GM13976 (cell line): Measurements from ENCODE around the gene LRRC4B.

Source experiments
- DNase-seq: peaks from one replicate; pipeline ENCODE4 v3.0.0; 2012; ENCODE audit warnings: low spot score
- in situ Hi-C: fragments of 300-500 bp; cut with MboI; formaldehyde crosslinking; loops from one replicate; pipeline ENCODE4 v1.12.0; 2022; ENCODE audit warnings: low sequenced_read_pairs, mixed read lengths, inconsistent platforms; ENCODE audit not compliant: unreplicated experiment
- TF ChIP-seq, protein P1 (sequence below): IDR thresholded peaks from 2 replicates; pipeline ENCODE4 v1.5.1; 2012; ENCODE audit warnings: borderline replicate concordance, mild to moderate bottlenecking; ENCODE audit not compliant: insufficient read depth; ENCODE audit errors: extremely low read depth, missing control alignments, control extremely low read depth

LRRC4B gene

DNA sequence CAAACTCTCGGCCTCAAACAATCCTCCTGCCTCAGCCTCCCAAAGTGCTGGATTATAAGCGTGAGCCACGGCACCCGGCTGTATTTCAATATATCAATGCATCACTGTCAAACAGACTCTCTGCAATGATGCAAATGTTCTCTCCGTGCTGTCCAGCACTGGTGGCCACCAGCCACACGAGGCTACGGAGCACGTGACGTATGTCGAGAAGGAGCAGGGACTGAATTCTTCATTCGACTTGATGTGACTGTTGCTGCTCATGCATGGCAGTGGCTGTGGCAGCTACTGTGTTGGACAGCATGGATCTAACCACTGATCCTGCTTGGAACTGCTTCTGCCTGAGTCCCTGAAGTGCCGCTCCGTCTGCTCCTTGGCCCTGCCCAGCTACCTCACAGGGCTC is 9.8 kb downstream of the LRRC4B start:
- DNase-seq, result no peak
- TF ChIP-seq, protein P1, sequence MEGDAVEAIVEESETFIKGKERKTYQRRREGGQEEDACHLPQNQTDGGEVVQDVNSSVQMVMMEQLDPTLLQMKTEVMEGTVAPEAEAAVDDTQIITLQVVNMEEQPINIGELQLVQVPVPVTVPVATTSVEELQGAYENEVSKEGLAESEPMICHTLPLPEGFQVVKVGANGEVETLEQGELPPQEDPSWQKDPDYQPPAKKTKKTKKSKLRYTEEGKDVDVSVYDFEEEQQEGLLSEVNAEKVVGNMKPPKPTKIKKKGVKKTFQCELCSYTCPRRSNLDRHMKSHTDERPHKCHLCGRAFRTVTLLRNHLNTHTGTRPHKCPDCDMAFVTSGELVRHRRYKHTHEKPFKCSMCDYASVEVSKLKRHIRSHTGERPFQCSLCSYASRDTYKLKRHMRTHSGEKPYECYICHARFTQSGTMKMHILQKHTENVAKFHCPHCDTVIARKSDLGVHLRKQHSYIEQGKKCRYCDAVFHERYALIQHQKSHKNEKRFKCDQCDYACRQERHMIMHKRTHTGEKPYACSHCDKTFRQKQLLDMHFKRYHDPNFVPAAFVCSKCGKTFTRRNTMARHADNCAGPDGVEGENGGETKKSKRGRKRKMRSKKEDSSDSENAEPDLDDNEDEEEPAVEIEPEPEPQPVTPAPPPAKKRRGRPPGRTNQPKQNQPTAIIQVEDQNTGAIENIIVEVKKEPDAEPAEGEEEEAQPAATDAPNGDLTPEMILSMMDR, result no peak
- in situ Hi-C loops, result no loop called here

DNA sequence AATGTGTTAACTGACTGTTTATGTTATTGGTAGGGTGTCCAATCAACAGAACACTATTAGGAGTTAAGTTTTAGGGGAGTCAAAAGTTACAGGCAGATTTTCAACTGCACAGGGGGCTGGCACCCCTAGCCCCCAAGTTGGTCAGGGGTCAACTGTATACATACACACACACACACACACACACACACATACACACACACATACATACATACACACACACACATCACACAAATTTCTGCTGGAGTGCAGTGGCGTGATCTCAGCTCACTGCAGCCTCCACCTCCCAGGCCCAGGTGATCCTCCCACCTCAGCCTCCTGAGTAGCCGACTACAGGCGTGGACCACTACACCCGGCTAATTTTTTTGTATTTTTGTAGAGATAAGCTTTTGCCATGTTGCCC is 10.2 kb downstream of the LRRC4B start:
- DNase-seq, result no peak
- TF ChIP-seq, protein P1, result no peak
- in situ Hi-C loops, result no loop called here

DNA sequence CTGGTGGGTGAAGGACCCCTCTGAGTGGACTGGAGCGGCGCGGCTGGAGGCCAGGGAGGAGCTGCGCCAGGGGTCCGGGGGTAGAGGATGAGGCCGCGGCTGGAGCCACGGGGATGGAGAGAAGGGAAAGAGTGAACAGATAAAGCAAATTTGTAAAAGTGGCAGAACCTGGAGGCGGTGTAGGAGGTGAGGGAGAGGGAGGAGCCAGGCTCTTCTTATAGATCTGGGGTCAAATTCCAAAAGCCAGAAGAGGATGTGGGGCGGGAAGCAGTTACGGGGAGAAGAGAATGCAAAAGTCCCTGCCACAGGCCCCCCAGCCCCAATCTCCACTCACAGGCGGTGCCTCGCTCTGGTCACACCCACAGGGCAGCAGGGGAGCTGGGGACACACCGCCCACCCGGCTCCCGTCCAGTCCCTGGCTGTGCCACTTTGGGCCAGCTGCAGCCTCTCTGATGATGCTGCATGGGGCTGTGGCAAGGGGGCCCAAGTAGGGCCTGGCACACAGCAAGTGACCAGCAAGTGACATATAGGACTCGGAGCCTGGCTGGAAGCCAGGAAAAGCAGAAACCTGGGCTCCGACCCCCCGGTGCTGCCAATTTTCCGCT is 11.1 kb downstream of the LRRC4B start:
- no peak for DNase-seq
- in situ Hi-C loops, result no loop called here
- TF ChIP-seq, protein P1, result no peak

DNA sequence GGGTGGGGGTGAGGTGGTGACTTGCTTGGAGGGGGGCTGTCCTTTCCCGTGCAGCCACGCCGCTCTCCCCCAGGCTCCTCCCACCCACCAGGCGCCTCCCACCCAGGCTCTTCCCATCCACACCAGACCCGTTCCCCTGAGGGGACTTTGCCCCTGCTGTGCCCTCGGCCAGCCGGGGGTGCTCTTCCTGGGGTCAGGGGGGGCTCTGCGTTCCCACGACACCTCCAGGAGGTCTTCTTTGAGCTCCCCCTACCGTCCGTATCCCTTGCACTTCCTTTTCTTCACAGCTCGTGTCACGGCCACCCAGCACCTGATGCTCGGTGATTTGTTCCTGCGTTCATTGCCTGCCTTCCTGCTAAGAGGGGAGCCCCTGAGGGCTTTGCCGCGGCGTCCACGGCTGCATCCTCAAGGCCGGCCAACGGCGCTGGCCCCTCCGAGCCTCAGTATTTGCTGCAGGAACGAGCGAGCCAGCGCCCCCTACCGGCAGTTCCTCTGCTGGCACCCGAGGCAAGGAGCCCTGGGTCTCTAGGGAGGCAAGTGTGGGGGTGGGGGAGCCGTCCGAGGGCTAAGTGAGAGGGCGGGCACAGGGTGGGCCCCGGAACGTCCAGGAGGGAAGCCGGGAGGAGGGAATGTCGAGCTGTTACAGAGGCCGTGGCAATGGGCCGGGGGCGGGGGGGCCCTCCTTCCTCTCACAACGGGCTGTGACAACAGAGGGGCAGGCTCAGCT is 11.8 kb downstream of the LRRC4B start:
- TF ChIP-seq, protein P1, result peak; percentile 97
- in situ Hi-C loops, result no loop called here
- DNase-seq, result peak; percentile 95

DNA sequence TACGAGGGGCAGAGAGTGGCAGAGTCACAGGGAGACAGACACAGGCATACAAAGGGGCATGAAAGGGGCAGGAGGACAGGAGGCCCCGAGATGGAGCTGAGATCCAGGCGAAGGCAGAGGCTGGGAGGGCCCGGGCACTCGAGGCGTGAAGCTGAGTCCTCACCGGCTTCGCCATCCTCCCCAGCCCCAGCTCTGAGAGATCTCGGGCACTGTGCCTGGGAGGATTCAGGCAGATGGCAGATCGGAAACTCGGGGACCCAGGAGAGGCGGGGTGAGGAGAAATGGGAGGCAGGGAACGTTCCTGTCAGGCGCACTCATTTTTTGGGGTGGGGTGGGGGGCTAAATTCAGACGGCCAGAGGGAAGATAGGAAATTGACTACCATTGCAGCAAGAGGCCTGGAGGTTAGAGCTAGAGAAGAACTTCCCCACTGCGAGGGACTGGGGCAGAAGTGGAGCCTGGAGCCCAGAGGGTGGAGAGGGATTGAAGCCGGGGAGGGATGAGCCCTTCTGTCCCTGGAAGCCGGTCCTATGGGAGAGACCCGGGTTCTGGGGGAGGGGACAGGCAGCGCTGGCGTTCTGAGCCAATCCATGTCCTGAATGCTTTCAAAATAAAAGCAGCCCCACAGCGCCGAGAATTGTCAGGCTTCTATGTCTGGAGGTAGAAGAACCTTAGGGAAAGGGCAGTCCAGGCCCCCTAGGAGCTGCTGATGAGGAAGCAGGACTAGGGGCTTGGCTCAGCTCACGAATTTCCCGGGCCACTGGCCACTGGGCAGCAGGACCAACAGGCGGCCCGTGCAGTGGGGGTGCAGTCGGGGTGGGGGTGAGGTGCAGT is 12.6 kb downstream of the LRRC4B start:
- in situ Hi-C loops, result no loop called here
- DNase-seq, result no peak
- TF ChIP-seq, protein P1, result no peak

GRCh38 chr19:50555033-50555432 is 13.2 kb downstream of the LRRC4B start:
- in situ Hi-C loops, result no loop called here
- TF ChIP-seq, protein P1, result no peak

More at GRCh38 chr19:50555033-50555432, 13.2 kb downstream of the LRRC4B start:
- no peak for DNase-seq
